GM21825 (cell line): Measurements from ENCODE around the gene TSPEAR.
"Not testable (repeated sequence)": the region's sequence is repeated elsewhere in the genome, so short reads cannot be mapped to it uniquely, and the experiment has no call there.

Source experiments
- ATAC-seq: cut with Tn5 transposase; IDR thresholded peaks from one replicate; pipeline ENCODE4 v1.9.1; 2021; ENCODE audit warnings: mild to moderate bottlenecking, moderate library complexity; ENCODE audit not compliant: unreplicated experiment

TSPEAR gene

DNA sequence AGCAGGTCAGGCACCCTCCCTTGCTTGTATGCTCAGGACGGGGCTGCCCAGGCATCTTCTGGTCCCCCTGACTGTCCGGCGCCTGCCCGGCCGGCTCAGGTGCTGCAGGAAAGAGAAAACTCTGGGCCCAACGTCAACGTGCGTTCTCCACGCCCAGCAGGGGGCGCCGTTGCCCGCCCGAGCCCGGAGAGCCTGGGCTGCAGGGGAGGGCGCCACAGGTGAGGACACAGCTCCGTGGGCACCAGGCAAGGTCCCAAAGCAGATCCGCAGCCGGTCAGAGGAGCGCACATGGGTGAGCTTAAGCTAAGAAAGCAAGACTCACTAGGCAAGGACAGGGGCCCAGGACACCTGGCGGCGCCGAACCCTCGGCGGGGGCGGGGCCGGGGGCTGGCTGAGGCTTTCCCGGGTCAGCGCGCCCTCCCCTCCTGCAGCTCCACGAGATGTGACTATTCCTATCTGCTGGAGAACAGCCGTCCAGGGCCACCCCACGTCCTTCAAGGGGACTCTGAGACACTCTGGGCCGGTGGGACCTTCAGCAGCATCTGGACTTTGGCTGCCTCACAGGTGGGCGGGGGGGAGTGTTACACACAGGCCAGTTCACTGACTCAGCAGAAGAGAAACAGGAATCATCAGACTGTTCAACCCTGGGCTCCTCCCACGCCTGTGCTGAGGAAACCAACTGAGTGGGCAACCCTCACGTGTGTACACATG, 200.7 kb downstream of the TSPEAR start:
- no peak for ATAC-seq

- ATAC-seq: no peak
These were observed 201.3 kb downstream of the TSPEAR start for GRCh38 chr21:44510109-44510507.

DNA sequence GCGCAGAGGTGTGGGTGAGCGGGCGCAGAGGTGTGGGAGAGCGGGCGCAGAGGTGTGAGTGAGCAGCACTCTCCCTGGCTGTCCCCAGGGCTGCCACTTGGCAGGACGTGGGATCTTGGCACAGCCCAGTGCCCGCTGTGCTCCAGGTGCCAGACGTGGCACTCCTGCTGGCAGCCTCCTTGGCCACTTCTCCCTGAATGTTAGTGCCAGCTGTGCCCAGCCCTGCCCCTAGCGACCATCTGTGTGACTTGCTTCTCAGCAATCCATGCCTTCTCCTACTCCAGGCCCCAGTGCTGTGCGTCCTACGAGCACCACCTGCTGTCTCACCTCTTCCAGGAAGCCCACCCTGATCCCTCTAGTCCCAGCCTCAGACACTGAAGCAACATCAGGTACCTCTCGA, 201.8 kb downstream of the TSPEAR start:
- no peak for ATAC-seq

DNA sequence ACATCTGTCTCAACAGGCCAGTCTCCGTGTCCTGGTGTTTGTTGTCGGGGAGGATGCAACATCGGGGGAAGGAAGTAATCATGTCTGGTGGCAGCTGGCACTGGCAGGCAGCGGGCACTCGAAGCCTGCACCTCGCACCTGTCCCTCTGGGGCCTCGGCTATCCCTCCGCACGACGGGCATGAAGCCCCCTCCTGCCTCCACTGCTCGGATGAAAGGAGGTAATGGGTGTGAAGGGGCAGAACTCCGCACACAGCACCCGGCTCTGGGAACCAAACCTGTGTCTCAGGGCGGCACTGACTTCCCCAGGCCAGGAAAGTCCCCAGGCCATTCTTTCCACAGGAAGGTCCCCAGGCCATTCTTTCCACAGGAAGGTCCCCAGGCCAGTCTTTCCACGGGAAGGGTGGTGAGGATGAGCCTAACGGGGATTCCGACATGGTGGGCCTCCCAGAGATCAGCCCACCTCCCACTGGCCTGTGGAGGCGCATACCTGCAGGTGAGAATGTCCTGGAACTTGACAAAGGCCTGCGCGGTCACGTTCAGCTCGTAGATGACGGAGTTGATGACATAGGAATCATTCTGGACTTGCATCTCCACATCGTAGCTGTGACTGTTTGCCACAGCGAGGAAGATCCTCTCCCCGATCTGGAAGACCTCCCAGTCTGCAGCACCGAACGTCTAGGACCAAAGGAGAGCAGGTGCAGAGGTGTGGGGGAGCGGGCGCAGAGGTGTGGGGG, 202.5 kb downstream of the TSPEAR start:
- ATAC-seq: no peak

- no peak for ATAC-seq
These were observed 203.0 kb downstream of the TSPEAR start for GRCh38 chr21:44508426-44508710.

- ATAC-seq: no peak
These were observed 203.5 kb downstream of the TSPEAR start for GRCh38 chr21:44507673-44508425.

DNA sequence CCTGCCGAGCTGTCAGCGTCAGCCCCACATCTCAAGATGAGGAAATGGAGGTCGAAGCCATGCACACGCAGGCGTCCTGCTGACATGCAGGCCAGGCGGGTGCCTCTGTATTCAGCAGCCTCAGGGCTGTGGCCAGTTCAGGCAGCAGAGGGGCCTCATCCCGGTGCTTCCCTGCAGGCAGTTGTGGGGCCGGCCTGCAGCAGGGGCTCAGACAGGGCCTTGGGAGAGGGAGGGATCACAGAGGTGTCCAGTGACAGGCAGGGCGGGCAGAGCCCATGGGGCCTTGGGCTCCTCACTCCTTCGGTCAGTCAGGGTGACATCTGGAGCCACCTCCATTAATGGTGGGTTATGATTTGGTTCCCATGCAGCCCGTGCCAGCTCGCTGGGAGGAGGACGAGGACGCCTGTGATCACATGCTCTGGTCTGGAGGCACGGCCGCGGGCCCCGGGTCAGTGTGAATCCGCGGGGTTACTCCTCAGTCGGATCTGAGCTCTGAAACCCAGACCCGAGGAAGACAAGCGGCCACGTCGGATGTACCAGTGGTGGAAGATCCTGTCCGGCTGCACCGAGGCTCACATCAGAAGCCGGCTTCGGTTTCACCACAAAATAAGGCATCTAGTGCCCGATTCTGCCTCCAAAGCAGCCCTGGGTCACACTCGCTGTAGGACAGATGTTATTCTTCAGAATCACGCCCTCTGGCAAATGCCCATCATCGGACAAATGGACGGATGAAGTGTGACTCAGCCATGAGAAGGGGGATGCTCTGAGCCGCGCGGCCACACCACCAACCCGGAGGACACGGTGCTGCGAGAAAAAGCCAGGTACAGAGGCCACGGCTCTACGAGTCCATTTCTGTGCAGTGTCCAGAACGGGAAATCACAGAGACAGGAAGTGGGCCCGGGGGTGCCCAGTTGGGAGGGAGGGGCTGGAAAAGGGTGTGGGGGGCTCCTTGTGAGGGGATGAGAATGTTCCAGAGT, 204.8 kb downstream of the TSPEAR start:
- ATAC-seq: no peak

DNA sequence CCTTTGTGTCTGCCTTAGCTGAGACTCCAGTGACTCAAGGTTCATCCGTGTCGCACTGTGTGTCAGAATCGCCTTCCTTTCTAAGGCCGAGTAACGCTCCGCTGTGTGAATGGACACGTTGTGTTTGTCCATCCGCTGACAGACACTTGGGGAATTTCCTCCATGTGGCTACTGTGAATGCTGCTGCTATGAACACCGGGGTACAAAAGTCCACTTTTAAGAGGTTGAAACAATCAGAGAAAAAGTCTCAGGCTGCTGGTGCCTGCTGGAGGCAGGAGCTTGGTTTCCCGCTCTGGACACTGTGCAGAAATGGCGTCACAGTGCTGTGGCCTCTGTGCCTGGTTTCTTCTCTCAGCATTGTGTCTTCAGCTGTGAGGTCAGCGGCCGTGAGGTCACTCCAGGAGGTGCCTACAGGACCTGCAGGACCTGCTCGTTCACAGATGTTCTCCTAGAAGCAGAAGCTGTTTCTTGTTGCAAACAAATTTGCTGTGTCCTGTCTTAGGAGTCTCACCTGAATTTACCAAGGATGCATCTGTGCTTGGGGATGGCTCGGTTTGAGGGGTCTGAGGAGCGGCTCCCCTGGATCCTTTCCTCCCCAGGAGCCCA, 205.6 kb downstream of the TSPEAR start:
- no peak for ATAC-seq

- ATAC-seq: no peak
These were observed 207.4 kb downstream of the TSPEAR start for GRCh38 chr21:44503901-44504399.

DNA sequence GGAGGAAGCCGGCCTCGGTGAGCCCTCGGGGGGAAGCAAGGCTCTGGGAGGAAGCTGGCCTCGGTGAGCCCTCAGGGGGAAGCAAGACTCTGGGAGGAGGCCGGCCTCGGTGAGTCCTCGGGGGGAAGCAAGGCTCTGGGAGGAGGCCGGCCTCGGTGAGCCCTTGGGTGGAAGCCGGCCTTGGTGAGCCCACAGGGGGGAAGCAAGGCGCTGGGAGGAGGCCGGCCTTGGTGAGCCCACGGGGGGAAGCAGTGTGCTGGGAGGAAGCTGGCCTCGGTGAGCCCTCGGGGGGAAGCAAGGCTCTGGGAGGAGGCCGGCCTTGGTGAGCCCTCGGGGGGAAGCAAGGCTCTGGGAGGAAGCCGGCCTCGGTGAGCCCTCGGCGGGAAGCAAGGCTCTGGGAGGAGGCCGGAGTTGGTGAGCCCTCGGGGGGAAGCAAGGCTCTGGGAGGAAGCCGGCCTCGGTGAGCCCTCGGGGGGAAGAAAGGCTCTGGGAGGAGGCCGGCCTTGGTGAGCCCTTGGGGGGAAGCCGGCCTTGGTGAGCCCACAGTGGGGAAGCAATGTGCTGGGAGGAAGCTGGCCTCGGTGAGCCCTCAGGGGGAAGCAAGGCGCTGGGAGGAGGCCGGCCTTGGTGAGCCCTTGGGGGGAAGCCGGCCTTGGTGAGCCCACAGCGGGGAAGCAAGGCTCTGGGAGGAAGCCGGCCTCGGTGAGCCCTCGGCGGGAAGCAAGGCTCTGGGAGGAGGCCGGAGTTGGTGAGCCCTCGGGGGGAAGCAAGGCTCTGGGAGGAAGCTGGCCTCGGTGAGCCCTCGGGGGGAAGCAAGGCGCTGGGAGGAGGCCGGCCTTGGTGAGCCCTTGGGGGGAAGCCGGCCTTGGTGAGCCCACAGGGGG, 208.1 kb downstream of the TSPEAR start:
- ATAC-seq: not testable (repeated sequence)

- no peak for ATAC-seq
These were observed 209.0 kb downstream of the TSPEAR start for GRCh38 chr21:44502171-44502958.

DNA sequence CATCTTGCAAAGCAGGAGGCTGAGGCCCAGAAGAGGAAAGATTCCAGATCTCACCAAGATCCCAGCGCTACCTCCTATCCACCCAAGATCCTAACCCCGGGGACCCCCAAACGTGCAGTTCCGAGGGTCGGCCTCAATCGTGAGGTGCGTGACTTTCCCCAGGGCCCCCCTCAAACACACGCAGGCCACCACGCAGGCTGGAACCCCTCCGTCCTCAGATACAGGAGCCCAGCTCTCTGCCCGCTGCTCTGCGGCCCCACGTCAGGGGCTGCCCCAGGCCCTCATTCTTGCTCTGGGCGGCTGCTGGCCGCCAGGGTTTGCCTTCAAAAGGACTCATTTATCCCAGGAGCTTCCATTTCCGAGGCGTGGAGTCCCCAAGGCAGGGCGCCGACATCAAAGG, 211.3 kb downstream of the TSPEAR start:
- no peak for ATAC-seq

GRCh38 chr21:44499631-44500030, 211.7 kb downstream of the TSPEAR start:
- ATAC-seq: no peak

GRCh38 chr21:44499211-44499560, 212.2 kb downstream of the TSPEAR start:
- ATAC-seq: no peak

GRCh38 chr21:44498280-44499210, 212.8 kb downstream of the TSPEAR start:
- no peak for ATAC-seq

GRCh38 chr21:44497703-44498126, 213.7 kb downstream of the TSPEAR start:
- ATAC-seq: no peak
